ENCODE results near the gene TSFM.

TSFM gene

DNA sequence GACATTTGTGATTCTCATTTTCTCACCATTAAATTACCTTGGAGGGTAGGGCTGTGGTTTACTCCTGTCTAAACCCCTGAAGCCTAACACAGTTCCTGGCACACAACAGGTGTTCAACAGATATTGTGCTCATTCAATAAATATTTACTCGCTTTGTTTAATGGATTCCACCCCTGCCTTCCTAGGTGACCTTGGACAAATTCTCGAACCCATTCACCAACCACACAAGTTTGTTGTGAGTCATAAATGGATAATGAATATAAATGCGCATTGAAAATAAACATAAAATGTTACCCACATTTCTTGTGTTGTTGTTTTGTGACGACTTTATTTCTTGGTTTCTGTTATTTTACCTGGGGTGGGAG is 362 bp upstream of the TSFM start:
- no peak for FAIRE-seq

DNA sequence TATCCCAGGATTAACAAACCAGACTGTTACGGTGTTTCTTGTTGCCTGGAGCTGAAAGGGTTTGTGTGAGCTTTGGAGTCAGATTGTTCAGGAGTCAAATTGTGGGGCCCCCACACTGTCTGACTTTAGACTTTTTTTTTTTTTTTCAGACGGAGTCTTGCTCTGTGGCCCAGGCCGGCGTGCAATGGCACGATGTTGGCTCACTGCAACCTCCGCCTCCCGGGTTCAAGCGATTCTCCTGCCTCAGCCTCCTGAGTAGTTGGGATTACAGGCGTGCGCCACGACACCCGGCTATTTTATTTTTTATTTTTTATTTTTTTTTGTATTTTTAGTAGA is 847 bp downstream of the TSFM start:
- no peak for FAIRE-seq

DNA sequence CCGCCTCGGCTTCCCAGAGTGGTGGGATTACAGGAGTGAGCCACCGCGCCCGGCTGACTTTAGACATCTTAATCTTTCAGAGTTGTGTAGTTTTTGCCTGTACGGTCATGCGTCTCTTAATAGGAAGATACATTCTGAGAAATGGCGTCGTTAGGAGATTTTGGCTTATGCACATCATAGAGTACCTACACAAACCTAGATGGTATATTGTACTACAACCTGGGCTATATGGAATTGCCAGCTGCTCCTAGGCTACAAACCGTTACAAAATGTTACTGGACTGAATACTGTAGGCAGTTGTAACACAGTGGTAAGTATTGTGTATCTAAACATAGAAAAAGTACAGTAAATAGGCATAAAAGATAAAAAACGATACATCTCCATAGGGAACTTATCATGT is 1.3 kb downstream of the TSFM start:
- no peak for FAIRE-seq

DNA sequence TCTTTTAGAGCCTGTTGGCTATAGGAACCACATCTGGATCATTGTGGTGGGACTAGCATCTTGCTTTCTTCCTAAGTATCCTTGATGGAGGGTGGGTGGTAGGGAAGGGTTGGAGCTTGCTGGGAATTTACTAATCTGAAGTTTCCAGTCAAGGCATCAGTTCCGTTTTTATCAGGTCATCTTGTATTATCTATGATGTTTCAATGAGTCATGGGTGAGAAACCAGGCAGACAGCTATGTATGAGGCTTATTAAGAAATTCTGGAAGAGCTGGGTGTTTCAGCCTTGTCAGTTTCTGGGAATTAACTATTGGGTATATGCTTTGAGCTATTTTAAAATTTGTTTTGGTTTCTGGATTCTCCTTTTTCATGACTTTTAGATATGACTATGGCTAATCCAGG is 11.3 kb downstream of the TSFM start:
- no peak for FAIRE-seq

DNA sequence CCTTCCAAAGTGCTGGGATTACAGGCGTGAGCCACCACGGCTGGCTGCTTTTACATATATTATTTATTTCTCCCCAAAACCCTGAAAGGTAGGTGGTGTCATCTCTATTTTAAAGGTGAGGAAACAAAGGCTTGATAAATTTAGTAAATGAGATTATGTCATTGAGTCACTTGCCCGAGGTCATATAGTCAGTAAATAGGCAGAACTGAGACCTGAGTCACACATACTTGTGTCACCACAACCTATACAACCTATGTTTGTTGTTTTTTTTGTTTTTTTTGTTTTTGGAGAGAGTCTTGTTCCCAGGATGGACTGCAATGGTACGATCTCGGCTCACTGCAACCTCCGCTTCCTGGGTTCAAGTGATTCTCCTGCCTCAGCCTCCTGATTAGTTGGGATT is 12.8 kb downstream of the TSFM start:
- no peak for FAIRE-seq

DNA sequence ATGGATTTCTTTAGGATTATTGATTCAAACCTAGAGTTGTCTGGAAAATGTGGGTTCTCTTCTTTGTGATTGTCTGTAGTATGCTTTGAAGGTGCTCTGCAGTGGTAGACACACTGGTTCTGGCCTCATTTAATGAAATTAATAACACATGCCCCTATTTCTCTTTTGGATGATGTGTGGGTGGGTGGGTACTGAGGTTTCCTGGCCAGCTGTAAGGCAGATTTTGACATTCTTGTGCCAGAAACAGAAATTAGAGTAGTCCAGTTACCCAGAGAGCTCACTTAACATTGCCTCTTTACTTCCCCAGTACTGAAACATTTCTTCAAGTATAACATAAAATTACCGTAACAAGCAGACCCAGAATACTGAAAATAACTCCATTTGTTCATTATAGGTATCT is 14.4 kb downstream of the TSFM start:
- no peak for FAIRE-seq

DNA sequence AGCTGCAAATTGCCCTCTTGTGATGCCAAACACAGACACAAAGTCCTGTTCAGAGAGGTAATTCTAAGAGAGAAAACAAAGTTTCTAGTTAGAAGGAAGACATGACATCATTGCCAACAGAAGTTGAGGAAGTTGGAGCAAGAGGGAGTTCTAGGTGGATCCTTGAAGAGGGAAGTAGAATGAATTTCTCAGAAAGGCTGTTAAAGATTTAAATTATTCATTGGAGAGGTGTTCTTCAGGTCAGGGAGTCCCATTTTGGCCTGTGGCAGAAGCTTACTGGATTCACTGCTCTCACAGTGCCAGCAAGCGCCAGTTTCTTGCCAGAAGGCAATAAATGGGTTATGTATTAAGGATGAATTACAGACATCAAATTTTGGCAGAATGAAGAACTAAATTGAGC is 15.3 kb downstream of the TSFM start:
- FAIRE-seq = no peak

DNA sequence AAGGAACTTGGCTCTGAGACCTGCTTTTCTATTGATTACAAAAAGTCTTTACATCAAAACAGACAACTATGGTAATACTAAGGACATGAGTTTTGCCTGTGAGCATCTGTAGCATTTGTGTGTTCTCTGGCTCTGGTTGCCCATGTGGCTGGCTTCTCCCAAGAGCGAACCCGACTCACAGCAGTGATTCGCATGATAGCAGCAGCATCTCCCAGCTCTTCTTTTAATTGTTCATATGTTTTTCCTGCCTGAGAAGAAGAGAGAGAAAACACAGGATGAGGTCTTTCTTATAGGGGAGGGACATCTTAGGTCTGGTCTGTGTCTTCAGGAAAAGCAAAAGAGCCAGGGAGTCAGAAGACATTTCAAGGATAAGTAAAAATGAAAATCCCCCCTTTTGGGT is 18.4 kb downstream of the TSFM start:
- no peak for FAIRE-seq

DNA sequence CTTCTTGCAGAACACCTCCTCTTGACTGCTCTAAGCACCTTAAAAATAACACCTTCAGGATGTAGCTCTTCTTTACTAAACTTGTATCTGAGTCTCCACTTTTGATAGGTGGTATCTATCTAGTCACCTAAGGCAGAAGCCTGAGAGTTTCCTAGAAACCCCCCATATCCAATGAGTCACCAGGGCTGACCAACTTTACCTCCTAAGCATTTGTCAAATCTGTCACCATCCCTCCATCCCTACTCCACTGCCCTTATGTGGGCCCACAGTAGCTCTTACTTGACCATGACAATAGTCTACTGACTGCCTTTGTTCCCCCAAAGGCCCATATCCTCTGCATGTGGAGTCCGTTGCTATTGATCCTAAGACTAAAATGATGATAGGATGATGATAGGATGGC is 20.0 kb downstream of the TSFM start:
- FAIRE-seq = no peak

DNA sequence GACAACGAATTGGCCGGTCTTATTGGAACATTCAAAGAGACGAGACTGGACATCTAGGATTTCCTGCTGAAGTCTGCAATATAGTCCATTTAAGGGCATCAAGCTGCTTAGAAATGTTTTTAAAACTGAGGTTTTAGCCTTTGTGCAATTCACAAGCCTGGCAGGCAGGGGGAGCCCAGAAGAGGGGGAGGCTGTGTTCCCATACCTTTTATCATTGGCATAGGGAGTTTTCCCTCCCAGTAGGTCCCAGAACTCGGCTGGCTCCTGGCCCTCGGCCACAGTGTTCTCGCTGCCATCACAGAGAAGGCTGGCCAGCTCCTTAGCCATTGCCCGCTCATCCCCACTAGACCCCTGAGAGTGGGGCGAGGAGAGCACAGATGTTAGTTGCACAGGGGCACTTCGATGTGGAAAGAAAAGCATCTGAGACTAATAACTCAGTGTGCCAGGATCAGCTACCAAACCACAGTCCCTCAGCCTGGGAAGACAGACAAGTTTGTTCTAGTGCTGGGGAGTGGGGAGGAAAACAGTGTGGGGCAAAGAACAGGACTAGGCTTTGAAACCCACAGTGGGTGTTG is 20.8 kb downstream of the TSFM start:
- FAIRE-seq = peak; percentile 79

DNA sequence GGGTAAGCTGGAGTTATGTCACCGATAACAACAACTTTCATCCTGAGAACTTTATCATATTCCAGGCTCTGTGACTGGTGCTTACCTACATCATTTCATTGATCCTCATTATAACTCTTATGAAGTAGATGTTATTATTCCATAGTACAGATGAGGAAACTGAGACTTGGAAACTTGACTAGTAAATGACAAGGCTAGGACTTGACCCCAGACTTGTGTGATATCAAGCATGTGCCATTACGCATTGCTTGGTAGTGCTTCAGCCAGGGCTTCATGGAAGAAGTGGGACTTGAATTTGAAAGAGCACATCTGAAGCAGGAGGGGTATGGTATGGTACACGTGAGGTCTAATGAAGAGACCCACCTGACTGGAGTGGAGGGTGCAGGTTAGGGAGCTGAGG is 24.1 kb downstream of the TSFM start:
- no peak for FAIRE-seq

DNA sequence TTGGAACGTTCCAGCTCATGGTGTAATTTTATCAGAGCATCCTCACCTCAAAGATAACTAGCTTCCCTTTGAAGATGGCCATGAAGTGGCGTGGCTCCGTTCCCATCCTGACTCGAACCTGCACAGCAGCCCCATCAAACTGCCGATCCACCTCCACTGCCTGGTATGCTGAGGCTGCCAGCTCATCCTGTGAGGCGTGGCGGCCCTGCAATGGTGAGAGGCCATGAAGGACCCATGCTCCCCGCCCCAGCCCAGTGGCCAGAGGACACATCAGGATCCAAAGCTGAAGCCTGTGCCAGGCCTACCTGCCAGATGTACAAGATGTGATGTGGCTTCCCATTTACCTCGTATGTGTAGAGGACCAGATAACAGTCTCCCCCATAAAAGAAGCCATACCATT is 24.7 kb downstream of the TSFM start:
- FAIRE-seq = no peak

DNA sequence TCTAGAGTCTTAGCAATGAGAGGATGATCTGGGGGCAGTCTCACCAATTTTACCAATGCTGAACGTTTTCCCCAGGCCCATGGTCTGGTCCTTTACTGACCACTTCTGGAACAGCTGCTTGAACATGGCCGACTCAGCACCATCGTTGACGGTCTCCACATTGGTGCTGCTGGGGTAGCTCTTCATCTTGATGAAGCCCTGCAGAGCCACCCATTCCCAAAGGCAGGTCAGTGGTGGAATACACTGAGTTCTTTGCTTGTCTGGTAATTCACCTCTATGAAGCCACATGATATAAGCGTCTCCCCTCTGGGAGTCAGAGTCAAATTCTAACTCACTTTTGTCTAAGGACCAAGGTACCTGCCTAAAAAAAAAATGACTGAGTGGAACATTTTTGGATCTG is 25.8 kb downstream of the TSFM start:
- no peak for FAIRE-seq

DNA sequence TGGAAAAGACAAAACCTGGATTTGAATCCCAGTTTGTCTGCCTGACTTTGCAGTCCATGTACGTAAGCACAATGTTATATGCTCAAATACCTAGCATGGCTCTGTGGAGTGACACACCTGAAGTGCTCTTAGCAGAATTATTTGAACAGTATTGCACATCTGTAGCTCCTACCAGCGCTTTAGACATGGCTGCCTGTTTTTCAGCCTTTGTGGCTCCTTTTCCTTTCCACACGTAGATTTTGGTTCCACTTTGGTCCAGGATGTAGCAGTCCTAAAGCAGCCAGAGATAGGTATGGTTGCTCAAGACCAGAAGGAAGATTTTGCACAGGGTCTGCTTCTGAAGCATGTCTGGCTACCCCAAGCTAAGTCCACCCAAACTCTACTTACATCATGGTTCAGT is 26.8 kb downstream of the TSFM start:
- FAIRE-seq = no peak

DNA sequence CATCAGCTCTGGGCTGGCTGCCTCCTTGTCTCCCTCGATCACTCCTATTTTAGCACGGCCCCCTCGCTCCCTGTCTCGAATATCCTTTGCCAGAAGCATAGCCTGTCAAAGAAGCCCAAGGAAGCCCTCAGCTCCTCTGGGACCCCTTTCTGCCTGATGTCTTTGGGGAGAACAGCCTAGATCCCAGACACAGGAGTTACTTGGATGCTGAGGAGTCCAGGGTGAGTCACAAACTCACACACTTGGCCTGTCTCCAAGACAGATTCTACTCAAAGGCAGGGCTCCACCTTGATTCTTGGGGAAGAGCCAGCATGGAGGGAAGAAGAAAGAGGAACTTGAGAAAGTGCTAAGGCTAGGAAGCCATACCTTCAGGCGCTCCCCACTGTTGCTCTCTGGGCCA is 27.9 kb downstream of the TSFM start:
- FAIRE-seq = no peak

DNA sequence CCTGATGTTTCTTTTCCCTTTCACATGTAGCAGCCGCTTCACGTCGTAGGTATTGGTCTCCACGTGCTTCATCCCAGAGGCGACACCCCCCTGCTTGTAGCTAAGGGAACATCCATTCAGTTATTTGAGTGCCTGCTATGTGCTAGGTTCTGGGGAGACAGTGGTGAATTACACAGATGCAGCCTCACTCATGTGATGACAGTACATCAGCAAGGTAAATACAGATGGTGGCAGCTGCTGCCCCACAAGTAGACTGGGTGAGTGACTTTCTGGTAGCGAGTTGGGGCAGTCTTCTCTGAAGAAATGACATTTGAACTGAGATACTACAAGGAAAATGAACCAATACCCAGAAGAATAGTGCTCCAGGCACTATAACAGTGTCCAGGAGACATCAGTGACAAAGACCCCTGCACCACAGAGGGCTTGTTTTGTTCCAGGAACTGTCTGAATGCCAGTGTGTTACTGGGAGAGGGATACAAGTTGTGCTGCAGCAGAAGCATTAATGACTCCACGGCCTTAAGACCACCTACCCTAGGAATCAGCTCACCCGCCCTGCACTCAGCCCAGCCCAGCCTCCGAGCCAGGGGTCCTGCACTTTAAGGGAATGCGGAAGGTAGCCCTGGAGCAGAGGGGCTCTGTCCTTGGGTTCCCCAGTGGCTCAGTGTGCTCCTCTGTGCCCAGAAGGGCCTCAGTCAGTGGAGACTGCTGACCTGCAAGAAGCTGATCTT is 28.6 kb downstream of the TSFM start:
- no peak for FAIRE-seq

DNA sequence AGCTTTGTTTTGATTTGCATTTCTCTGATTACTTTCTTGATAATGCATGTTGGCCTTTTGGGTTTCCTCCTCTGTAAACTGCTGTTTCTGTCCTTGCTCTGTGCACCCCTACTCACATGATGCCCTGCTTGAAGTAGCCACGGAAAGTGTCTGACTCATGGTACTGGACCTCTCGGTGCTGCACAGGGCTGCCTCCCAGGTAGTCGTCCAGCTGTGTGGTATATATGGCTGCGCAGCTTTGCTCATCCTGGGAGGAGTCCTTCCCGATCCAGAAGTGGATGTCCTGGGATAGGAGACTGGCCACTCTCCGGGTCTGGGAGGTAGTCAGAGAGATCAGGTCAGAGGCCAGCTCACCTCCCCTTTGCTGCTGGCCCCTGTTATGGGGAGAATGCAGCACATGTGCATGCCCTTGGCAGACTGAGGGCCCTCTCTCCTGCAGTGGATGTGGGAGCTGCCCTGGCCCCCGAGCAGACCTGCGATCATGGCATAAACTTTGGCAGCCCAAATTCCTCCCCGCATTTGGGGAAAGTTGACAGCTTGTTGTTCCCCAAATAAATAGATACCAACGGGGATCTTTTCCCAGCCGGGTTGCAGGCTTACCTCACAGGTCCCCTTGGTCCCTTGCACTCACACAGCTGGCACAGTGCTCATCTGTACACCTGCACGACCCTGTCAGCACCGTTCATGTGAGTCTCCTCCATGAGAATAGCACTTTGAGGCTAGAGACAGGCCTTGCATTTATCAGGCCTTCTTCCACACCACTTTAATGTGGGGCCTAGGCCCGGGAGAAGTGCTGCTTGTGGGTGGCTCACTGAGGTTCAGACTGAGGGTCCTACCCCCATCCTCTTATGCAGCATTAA is 30.8 kb downstream of the TSFM start:
- FAIRE-seq = no peak

DNA sequence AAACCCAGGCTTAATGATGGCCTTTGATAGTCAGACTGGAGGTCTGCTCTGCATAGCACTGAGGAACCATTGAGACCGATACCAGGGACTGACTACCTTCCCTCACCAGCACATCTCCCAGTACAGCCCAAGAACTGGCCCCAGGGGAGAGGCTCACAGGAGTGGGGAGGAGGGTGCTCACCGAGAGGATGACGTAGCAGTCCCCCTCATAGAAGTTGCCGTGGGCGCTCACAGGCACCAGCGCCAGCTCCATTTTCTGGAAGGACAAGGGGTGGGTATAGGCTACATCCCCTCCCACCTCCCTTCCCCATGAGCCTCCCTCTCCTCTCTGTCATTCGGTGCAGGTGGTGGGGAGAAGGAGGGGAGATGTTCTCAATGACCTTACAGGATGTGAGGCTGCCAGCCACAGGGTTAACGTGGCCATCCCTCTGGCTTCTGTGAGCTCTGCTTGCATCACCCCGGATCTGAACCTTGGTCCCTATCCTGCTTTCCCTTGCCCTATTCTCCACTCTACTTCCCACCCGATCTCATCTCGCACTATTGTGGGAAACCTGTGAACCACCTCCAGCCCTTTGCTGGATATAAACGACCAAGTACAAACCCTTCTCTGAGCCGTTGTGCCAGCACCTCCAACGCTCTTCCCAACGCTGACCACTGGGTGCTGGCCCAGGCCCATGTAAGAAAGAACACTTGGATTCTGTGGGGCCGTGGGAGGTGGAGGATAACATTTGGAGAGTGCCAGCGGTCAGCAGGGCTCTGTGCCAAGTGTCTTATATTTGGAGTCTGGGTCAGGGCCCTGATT is 31.6 kb downstream of the TSFM start:
- no peak for FAIRE-seq

DNA sequence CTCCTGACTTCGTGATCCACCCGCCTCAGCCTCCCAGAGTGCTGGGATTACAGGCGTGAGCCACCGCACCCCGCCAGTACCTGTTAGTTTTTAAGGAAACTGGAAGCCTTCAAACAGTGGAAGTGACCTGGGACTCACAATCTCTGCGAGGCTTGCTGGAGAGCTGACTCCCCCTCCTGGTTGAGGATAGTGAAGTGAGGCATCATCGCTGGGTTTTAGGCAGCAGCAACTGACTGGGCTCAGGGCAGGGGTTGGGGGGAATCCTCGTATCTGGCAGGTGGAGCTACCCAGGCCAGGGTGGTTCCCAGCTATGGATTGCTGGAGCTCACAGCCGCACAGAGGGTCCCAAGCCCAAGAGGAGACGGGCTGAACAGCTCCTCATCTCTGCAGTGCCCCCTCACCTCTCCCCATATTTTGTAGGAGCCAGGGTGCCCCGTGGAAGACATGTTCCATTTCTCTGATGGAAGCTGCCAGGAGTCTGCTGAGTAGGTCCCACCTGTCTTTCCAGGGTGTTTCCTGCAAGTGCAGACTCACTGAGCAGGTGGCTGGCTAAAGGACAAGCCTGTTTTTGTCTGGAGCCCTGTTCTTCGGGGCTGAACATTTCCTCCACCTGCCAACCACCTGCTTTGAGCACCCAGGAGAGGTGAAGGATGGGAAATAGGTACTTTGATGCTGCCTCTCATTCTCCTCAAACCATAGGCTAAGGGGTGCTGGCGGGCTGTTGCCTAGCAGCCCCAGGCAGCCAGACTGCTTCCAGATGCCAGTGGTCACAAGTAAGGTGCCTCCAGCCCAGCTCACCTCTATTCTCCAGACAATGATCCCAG is 32.8 kb downstream of the TSFM start:
- no peak for FAIRE-seq

DNA sequence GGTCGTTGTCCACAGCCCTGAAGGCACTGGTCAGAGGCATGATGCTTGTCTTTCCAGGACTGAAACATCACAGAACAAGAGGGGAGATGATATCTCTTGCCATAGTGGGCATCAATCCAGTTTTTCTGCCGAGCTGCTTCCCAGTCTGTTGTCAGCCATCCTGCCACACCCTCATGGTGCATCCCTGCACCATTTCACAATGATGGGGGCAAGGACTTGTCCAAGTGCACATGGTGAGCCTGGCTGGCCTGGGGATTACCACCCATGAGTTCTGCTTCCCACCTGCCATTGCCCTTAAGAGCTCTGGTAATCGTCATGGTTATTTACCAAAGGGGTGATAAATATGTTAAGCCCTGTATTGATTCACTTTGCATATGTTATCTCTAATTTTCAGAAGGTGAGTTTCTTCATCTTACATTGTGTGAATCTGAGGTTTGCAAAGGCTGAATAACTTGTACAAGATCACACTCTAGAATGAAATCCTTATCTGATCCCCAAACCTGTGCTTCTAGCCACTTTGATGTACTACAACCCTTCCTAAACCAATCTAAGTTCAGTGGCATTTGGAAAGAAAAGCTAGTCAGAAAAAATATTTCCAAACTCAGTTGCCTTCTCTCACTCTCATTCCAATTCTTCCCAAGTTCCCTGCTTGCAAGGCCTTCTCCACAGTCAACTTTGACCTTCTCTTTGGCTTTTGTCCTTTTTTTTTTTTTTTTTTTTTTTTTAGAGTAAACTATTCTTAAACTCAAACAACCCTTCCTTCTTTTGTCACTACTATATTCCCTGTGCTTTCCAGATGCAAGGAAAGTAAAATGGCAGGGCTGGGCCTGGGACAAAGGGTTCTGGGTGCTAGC is 33.6 kb downstream of the TSFM start:
- FAIRE-seq = no peak

DNA sequence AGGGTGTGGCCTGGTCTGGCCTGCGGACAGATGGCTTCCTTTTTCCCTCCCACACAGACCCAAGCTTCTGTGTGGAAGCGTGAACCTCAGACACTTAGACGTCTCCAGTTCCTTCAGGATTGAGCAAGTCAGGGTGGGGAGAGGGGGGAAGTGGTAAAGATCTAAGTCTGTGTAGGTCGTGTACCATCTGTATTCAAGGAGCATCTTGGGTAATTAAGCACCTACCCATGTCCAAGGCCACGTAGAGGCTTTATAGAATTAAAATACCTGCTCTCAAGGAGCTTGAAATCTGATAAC is 34.2 kb downstream of the TSFM start:
- FAIRE-seq = no peak
